NCI-H510A (cell line): ENCODE data around the gene MVK.

Source experiments
- DNase-seq: peaks from one replicate; lab custom pipeline; 2025; lab: John Stamatoyannopoulos, UW

MVK gene

GRCh38 chr12:109545826-109546225 lies 27.8 kb upstream of the MVK start:
- DNase-seq: no peak

DNA sequence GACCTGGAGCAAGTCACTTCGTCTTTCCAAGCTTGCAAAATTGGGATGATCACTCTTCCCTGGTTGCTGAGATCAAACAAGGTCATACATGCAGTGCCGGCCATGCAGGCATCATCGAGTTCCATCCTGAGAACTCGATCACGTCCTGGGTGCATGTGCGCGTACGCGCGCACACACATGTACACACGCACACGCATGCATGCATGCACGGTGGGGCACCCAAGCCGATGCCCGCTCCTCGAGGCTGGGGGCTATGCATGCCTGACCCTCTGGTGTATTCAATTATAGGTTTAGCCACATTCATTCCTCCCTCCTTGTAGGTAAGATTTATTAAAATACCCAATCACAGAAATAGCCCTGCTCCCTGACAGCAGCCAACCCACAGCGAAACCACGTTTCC lies 26.3 kb upstream of the MVK start:
- DNase-seq: no peak

- DNase-seq: no peak
Measured at GRCh38 chr12:109548258-109548657, 25.3 kb upstream of the MVK start.

- DNase-seq: no peak
Measured at GRCh38 chr12:109549613-109550270, 23.9 kb upstream of the MVK start.

- no peak for DNase-seq
Measured at GRCh38 chr12:109550281-109550680, 23.3 kb upstream of the MVK start.

- DNase-seq: no peak
Measured at GRCh38 chr12:109551108-109551507, 22.5 kb upstream of the MVK start.

GRCh38 chr12:109552971-109553370 lies 20.6 kb upstream of the MVK start:
- DNase-seq: no peak

GRCh38 chr12:109553483-109553882 lies 20.1 kb upstream of the MVK start:
- no peak for DNase-seq

DNA sequence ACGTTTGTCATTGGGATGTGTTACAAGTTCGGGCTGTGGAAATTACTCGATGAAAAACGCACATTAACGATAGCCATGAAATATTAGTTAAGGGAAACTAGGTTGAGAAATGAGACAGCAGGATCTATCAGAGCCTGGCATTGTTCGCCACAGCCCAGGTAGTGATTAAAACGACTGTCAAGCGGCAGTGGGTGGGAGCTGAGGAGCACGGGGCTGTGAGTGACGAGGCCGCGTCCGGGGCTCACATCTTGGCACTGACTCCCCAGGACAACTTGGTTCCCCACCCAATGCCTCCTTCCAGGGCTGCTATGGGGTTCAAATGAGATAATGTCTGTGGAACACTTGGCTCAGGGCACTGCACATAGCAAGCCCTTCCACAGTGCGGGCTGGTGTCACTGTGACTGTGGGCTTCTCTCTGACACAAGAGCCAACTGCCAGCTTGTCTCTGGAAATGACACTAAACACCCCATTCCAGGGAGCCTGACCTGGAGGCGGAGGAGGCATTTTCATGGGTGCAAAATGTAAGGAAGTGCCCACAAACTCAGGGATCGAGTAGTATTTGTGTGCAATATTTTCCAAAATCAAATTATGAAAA lies 19.6 kb upstream of the MVK start:
- no peak for DNase-seq

GRCh38 chr12:109554761-109555160 lies 18.8 kb upstream of the MVK start:
- no peak for DNase-seq

DNA sequence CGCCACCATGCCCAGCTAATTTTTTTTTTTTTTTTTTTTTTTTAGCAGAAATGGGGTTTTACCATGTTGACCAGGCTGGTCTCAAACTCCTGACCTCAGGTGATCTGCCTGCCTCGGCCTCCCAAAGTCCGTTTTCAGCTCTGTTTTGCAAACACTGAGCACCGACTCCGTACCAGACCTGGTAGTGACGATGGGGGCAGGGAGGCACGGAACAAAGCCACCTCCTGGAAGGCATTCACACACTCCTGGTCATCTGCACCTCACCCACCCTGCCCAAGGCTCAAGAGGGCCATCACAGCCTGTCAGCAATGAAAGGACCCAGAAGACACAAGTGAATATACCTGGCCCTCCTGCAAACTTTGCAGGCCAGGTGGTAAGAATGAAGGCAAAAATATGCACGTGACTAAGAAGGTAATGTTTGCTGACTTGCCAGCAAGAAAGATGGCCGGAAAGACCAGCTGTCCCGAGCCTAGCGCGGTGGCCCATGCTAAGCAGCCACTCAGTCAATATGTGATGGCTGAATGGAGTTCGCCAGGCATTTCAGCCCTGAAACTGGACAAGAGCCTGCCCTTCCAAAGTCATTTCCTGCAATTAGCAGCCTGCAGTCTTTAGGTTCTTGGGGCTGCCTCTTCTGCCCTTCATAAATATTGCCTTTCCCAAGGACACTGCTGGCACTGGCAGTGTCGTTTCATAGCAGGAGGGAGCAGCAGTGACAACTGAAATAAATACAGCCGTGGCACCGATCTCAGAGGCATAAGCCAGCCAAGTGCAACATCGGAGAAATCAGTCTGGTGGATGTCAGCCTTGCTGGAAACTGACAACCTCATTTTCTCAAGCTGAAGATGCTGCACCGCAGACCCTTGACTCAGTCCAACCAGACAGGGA lies 17.9 kb upstream of the MVK start:
- no peak for DNase-seq

GRCh38 chr12:109557200-109557599 lies 16.4 kb upstream of the MVK start:
- no peak for DNase-seq

- DNase-seq: no peak
Measured at GRCh38 chr12:109557805-109558204, 15.8 kb upstream of the MVK start.

GRCh38 chr12:109558374-109559199 lies 15.0 kb upstream of the MVK start:
- DNase-seq: no peak

DNA sequence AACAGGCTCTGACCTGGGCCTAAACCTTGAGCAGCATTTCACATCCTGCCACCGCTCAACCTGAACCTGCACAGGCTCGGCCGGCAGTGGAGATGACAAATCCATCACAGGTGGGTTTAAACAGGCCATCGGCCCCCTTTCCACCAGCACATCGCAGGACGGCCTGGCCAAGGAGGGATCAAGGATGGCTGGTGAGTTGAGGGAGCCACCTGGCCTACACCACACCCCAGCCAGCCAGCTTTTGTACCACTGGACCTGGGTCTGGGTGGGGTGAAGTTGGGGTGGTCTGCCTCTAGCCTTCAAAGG lies 14.4 kb upstream of the MVK start:
- DNase-seq: no peak

- no peak for DNase-seq
Measured at GRCh38 chr12:109559601-109560000, 14.0 kb upstream of the MVK start.

- no peak for DNase-seq
Measured at GRCh38 chr12:109560867-109561710, 12.5 kb upstream of the MVK start.

GRCh38 chr12:109561711-109562030 lies 11.9 kb upstream of the MVK start:
- DNase-seq: no peak

DNA sequence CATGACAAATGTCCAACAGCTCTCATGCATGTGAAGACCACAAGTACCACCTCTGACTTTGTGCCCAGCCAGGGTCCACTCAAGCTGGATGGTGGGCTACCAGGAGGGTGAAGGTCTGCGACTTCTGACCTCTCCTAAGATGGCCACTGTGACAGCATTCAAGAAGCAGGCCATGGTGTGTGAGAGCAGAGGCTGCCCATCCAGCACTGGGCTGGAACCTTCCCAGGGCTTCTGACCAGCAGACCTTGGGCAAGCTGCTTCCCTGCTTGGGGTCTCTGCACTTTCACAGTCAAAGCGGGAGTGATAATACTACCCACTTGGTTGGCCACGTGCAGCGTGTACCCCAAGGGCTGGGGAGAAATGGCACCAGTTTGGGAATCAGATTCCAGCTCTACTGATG lies 10.7 kb upstream of the MVK start:
- DNase-seq: no peak

GRCh38 chr12:109563291-109564284 lies 10.0 kb upstream of the MVK start:
- no peak for DNase-seq
